Left forelimb (tissue), 1 donor: ENCODE results near the gene PLIN1.
A peak's percentile ranks its signal among the peaks of the same experiment; 100 is the strongest.
"Not testable (repeated sequence)": the region's sequence is repeated elsewhere in the genome, so short reads cannot be mapped to it uniquely, and the experiment has no call there.

Experiments used
- DNase-seq: peaks from one replicate; pipeline ENCODE4 v3.0.0-alpha.2; 2018; ENCODE audit warnings: low spot score

Gene PLIN1

DNA sequence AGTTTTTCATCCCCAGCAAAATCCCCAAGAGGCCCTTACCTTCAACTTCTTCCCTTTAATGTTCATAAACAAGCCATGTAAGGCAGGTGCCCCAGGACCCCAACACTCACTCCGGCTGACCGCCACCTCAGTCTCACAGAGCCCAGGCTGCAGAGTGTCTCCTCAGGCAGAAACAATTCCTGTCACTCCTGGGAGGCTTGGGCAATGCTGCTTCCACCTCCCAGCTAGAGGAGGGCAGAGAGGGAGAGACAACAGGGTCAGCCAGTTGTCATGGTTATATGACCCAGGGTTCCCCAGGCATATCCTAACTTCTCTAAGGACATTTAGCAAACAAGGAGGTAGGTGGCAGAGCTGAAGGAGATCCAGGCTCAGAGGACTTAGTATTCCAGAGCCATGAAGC, at the start of gene PLIN1:
PLIN1 (minus strand) TSS at position 156 of the 400 bp plus-strand sequence. CDS start 1,878 bp downstream, outside the sequence.
- DNase-seq, result no peak

DNA sequence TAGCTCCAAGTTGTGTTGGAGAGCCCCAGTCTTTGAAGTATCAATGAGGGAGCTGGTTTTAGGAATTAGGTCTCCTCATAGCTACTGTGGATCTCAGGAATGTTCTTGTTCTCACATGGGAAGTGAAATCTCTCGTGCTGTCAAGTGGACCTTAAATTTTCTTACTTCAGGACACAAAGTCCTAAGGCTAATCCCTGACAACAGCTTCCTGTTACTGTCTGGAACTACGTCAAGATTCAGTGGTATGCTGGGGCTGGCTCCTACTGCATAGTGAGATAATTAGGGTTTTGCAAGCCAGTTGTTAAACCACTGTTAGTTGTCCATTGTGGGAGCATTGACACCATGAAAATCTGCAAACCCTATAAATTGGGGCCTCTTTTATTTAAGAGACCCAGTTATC, 49.1 kb upstream of the PLIN1 start:
- DNase-seq, result no peak

DNA sequence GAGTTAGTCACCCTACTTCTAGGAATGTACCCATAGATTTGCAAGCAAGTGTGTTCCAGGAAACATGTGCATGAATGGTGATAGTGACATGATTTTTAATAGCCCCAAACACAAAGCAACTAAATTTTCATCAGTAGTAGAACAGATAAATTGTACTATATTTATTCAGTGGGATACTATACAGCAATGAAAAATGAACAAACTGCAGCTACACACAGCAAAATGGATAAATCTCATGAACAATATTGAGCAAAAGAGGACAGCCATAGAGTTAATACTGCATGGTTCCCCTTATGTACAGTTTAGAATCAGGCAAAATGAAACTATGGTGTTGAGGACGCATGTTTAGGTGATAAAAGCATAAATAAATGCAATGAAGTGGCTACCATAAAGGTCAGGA, 45.9 kb upstream of the PLIN1 start:
- no peak for DNase-seq

GRCh38 chr15:89724621-89725020, 45.5 kb upstream of the PLIN1 start:
- DNase-seq, result no peak

DNA sequence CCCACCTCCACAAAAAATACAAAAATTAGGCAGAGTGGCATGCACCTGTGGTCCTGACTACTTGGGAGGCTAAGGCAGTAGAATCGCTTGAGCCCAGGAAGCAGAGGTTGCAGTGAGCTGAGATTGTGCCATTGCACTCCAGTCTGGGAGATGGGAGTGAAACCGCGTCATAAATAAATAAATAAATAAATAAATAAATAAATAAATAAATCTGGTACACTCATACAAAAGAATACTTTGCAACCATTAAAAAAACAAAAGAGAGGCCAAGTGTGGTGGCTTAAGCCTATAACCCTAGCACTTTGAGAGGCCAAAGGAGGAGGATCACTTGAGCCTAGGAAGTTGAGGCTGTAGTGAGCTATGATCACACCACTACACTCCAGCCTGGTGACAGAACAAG, 43.9 kb upstream of the PLIN1 start:
- no peak for DNase-seq

GRCh38 chr15:89714775-89715174, 35.6 kb upstream of the PLIN1 start:
- no peak for DNase-seq

GRCh38 chr15:89707577-89707976, 28.4 kb upstream of the PLIN1 start:
- DNase-seq, result no peak

GRCh38 chr15:89704411-89704810, 25.2 kb upstream of the PLIN1 start:
- DNase-seq, result no peak

- no peak for DNase-seq
These were observed 16.0 kb upstream of the PLIN1 start for GRCh38 chr15:89695198-89695597.

DNA sequence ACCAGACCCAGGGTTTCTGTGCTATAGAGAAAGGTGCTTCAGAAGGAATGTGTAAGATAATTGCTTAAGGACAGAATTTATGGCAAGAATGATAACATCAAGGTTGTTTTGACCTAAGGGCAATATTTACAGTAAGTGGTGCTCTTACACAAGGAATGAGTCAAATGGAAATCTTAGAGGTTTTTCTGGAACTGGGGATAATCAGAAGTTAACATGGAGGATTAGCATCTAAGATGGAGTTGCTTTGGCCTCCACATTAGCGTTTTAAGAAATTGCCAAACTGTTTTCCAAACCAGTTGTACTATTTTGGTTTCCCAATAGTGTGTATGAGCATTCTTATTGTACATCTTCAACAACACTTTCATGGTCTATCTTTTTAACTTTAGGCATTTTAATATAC, 14.5 kb upstream of the PLIN1 start:
- DNase-seq, result no peak

DNA sequence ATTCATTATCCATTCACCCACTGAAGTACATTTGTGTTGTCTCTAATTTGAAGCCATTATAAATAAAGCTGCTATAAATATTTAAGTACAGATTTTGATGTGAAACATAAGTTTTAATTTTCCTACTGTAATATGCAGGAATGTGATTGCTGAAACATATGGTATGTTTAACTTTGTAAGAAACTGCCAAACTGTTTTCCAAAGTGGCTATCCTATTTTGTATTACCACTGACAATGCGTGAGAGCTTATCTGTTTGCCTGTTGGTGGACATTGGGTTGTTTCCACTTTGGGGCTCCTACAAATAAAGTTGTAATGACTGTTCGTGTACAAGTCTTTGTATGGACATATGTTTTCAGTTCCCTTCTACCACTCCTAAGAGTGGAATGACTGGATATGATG, 13.9 kb upstream of the PLIN1 start:
- DNase-seq, result no peak

- peak; percentile 82 for DNase-seq
These were observed 11.4 kb upstream of the PLIN1 start, which contains the start of the genes PEX11A and WDR93 for GRCh38 chr15:89690276-89691218. PEX11A (minus strand) TSS chr15:89690754; CDS start chr15:89690632, 122 bp downstream. WDR93 (plus strand) TSS chr15:89690811; CDS start chr15:89701747, 10,936 bp downstream.

DNA sequence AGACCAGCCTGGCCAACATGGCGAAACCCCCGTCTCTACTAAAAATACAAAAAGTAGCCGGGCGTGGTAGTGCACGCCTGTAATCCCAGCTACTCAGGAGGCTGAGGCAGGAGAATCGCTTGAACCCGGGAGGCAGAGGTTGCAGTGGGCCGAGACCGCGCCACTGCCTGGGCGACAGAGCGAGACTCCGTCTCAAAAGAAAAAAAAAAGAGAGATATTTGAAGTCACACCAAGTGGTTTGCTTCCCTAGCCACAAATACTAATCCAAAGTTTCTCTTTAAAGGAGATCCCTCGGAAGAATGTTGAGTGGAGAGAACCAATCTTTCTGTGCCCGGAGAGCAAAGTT, 10.7 kb upstream of the PLIN1 start:
- not testable (repeated sequence) for DNase-seq

DNA sequence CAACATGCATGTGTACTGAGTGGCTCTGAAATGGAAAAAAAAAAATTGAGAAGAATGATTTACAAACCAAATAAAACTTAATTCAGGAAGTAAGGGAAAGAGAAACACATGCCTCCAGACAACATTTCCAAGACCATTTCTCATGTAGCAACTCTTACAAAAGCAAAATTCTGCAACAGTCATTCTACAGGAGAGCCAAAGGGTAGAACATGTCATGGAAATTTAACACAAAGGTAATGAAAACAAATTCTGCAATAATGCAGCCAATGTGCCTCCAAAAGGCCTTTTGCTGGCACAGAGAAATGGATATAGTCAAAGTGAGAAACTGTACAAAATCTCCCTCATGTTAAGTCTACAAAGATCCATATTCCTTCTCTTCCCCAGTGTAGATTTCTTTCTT, 7.4 kb upstream of the PLIN1 start:
- no peak for DNase-seq

DNA sequence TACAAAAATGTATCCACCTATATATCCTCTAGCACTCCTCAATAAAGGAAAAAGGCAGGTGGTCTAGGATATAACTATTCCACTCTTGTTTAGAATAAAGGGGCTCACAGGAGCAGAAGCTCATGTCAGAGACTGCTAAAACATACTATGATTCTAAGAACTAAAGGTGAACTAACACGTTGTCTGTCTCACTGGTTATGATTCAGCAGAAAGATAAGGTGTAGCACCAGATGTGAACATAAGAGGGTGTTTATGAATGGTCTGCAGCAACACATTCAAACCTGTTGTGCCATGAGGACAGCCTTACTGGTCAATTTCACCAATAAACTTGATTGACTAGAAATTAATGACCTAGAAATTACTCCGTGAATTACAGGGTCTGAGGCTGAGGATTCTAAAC, 6.8 kb upstream of the PLIN1 start:
- no peak for DNase-seq

DNA sequence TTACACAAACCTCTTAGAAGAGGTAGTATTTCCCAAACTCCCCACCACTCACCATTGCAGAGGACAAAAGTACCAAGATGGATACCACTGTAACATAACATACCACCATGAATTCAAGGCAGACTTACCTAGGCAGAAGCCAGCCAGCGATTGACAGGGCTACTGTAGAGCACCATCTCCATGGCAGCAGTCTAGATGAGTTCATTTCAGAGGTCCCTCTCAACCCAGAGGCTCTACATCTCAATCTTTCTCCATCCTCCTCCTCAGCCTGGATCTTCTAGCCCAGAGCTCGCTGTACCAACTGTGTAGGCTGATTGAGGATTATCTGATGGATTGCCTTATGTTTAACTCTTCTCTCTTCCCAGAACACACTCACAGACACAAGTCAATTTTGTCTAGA, 2.0 kb upstream of the PLIN1 start:
- DNase-seq, result no peak

DNA sequence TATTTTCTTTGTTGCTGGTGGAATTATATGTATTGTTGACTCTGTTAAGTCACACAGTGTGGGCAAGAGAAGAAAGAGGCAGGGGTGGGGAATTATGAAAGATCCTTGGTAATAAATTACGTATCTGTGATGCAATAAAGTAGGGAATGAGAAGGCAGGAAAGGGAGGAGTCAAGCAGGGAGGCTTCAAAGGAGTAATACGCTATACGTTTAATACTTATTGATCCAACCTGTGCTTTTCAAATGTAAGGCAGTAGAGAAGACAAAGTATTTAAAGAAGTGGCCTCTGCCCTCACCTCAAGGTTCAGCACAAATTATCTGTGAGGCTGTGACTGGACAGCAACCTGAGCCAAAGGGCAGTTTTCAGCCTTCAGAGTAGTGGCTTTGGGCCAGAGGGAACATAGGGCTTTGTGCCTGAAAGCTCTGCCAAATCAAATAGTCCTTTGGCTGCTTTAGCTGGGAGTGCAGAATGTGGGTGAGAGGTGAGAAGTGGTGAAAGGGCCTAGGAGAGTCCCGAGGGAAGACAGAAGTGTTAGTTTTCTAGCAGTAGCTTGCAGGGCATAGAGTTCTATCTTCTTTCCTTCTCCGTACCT, 1.2 kb upstream of the PLIN1 start:
- DNase-seq, result no peak

GRCh38 chr15:89677381-89677780, 1.8 kb downstream of the PLIN1 start:
- no peak for DNase-seq

GRCh38 chr15:89675606-89676005, 3.6 kb downstream of the PLIN1 start:
- no peak for DNase-seq

GRCh38 chr15:89674526-89674925, 4.6 kb downstream of the PLIN1 start:
- no peak for DNase-seq

DNA sequence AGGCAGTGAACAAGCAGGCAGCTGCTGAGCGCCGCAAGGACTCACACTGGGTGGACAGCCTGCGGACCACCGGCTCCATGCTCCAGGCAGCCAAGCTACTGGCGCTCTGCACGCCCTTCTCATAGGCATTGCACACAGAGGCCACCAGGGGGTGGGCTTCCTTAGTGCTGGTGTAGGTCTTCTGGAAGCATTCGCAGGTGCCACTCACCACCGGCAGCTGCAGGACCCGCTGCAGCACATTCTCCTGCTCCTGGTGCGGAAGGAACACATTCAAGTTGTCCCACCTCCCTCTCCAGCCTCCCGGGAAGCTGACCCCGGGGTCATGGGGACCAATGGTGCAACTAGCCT, 6.0 kb downstream of the PLIN1 start:
- no peak for DNase-seq

- no peak for DNase-seq
These were observed 6.7 kb downstream of the PLIN1 start for GRCh38 chr15:89672221-89673164.
